ENCODE measurements around the gene MOAP1. TPM values are rescaled to one million over a fixed set of nuclear protein-coding genes. Genes with fewer than 3 reads are reported as not detected.
"Not testable (repeated sequence)": the region's sequence is repeated elsewhere in the genome, so short reads cannot be mapped to it uniquely, and the experiment has no call there.

Gene MOAP1, protein sequence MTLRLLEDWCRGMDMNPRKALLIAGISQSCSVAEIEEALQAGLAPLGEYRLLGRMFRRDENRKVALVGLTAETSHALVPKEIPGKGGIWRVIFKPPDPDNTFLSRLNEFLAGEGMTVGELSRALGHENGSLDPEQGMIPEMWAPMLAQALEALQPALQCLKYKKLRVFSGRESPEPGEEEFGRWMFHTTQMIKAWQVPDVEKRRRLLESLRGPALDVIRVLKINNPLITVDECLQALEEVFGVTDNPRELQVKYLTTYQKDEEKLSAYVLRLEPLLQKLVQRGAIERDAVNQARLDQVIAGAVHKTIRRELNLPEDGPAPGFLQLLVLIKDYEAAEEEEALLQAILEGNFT
- 10 to 100 TPM in 3 of 6 donors, 1 to 10 TPM in 3; 7.9 to 12.6 (median 10.1) TPM for total RNA-seq
- 10 to 100 TPM in 1 of 2 donors, 1 to 10 TPM in 1; 8.3 to 21.4 TPM for polyA plus RNA-seq

DNA sequence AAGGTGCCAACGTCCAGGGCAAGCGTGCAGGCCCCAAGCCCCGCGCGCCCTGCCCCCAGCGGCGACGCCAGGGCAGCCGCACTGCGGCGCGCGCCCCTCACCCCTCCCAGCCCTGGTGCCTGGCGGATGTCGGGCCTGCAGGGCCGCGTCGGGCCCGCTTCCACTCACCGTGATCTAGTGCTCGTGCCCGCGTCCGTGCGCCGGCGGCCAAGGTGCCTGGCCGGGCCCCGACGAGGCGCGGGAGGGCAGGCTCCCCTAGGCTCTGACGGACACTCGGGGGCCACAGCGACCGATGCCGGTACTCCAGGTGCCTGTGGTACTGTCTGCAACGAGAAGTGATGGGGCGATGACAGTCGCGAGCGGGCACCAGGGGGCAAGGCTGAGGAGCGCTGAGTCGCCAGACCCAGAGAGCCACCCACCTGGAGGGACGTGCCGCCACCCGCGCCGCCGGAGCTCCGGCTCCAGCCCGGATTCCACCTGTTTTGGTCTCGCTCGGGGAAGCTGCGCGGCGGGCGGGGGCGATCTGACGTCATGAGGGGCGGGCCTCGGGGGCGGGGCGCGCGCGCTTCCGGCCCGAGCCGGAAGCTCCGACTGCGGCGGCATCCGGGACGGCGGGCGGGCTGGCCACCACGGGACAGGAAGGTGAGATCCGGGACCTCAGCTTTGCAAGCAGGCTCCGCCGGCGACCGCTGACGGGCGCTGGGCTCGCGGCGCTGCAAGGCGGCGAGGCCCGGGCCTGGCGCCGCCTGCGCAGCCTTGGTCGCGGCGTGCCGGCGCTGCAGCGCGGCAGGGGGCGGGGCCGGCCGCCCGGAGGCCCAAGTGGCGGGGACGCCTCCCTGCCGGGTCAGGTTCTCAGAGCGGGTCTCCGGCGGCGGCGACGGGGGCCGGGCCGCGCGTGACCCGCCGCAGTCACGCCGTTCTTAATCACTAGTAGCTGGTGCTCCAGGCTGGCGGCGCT lies at the start of gene MOAP1, which contains the start of gene LYSET:
TSS of gene MOAP1 (minus strand) at position 507 of the 958 bp plus-strand sequence. CDS start 655 bp downstream, outside the sequence.
TSS of gene LYSET (plus strand) at position 927 of the 958 bp plus-strand sequence. CDS start 89 bp downstream, outside the sequence.
- 0 to 1% methylated on average over 88 to 124 of the region's 124 CpGs for WGBS, 2 donors
- TF ChIP-seq, protein P1, sequence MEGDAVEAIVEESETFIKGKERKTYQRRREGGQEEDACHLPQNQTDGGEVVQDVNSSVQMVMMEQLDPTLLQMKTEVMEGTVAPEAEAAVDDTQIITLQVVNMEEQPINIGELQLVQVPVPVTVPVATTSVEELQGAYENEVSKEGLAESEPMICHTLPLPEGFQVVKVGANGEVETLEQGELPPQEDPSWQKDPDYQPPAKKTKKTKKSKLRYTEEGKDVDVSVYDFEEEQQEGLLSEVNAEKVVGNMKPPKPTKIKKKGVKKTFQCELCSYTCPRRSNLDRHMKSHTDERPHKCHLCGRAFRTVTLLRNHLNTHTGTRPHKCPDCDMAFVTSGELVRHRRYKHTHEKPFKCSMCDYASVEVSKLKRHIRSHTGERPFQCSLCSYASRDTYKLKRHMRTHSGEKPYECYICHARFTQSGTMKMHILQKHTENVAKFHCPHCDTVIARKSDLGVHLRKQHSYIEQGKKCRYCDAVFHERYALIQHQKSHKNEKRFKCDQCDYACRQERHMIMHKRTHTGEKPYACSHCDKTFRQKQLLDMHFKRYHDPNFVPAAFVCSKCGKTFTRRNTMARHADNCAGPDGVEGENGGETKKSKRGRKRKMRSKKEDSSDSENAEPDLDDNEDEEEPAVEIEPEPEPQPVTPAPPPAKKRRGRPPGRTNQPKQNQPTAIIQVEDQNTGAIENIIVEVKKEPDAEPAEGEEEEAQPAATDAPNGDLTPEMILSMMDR (IDR thresholded peaks at IDR 0.05): peak in 1 of 4 donors; percentile 23
- DNase-seq (peak; percentile 86 to 95 (median 90)), ATAC-seq (peak; percentile 93 to 97 (median 94)), FAIRE-seq (no peak)
- H3K4me1 ChIP-seq: peaks cover 0 to 24% (median 10%) of the 10 kb centered on the region in 3 donors
- intact Hi-C loops (cut with DNase I): no loop called here
- peak within 1 kb of the TSS; percentile 75 to 97 (median 95) for H3K4me3 ChIP-seq
- no peaks in the 10 kb centered on the region for H3K27me3 ChIP-seq
- H3K36me3 ChIP-seq: no peaks in the 10 kb centered on the region
- no peaks in the 10 kb centered on the region for H3K9me3 ChIP-seq
- H3K27ac ChIP-seq: peak within 1 kb of the TSS; percentile 90 to 95 (median 92)

GRCh38 chr14:93233078-93233477 lies 48.4 kb upstream of the MOAP1 start:
- H3K9me3 ChIP-seq; H3K4me1 ChIP-seq; H3K27ac ChIP-seq; DNase-seq; intact Hi-C loops (cut with DNase I); FAIRE-seq; H3K4me3 ChIP-seq; ATAC-seq; H3K36me3 ChIP-seq; H3K27me3 ChIP-seq: not testable (repeated sequence)
- 85 to 86% methylated on average over 5 of the region's 5 CpGs for WGBS, 2 donors

GRCh38 chr14:93232159-93232558 lies 47.5 kb upstream of the MOAP1 start:
- intact Hi-C loops (cut with DNase I): no loop called here
- Histone ChIP-seq H3K9me3 (no peaks in the 10 kb centered on the region), H3K4me3 (no peak overlapping the region), H3K4me1 (no peaks in the 10 kb centered on the region), H3K36me3 (peaks cover 0 to 13% (median 5%) of the 10 kb centered on the region in 3 donors), H3K27ac (no peak overlapping the region), H3K27me3 (no peaks in the 10 kb centered on the region)
- 62 to 73% methylated on average over 17 of the region's 17 CpGs for WGBS, 2 donors
- ATAC-seq: no peak
- TF ChIP-seq, protein P1 (IDR thresholded peaks at IDR 0.05): no peak
- DNase-seq: no peak
- FAIRE-seq: no peak

GRCh38 chr14:93231129-93231979 lies 46.7 kb upstream of the MOAP1 start:
- FAIRE-seq (no peak), ATAC-seq (peak; percentile 40 to 81 (median 68)), DNase-seq (peak in 1 of 6 donors; percentile 72)
- Histone ChIP-seq H3K36me3 (peaks cover 0 to 18% (median 8%) of the 10 kb centered on the region in 3 donors), H3K27me3 (no peaks in the 10 kb centered on the region), H3K27ac (no peak overlapping the region), H3K9me3 (no peaks in the 10 kb centered on the region), H3K4me1 (no peaks in the 10 kb centered on the region), H3K4me3 (peak overlapping the region in 2 of 4 donors; percentile 16 to 34)
- intact Hi-C loops (cut with DNase I): no loop called here
- 17 to 36% methylated on average over 39 of the region's 39 CpGs for WGBS, 2 donors
- TF ChIP-seq, protein P1 (IDR thresholded peaks at IDR 0.05): no peak

Measured in pancreas (tissue), 10 donors.